Panc1 (cell line): ENCODE data around the gene RAB6B. TPM values are rescaled to one million over a fixed set of nuclear protein-coding genes. Genes with fewer than 3 reads are reported as not detected.

Experiments used
- ATAC-seq: fragments of 200-7000 bp; cut with Tn5 transposase; 2 replicates; pipeline ENCODE4 v1.9.1; 2020; ENCODE audit warnings: mild to moderate bottlenecking, moderate library complexity
- BruUV-seq: library from RNA; stranded (reverse); fragments of 400-500 nt; replicated peaks from 2 replicates; lab custom pipeline; 2021; lab: Mats Ljungman, UMichigan
- CTCF ChIA-PET: fragments of 300-600 bp; sonication (Branson Sonifier 250); formaldehyde crosslinking; loops from one replicate; lab custom pipeline; 2022; ENCODE audit warnings: antibody characterized with exemption; lab: Charles Lee
- POLR2A ChIA-PET: fragments of 300-600 bp; sonication (Branson Sonifier 250); formaldehyde crosslinking; loops from one replicate; lab custom pipeline; 2022; ENCODE audit warnings: antibody characterized with exemption; lab: Charles Lee
- DNase-seq: peaks from one replicate; pipeline ENCODE4 v3.0.0-alpha.2; 2010; ENCODE audit warnings: low read depth, low spot score
- H3K27ac ChIP-seq: 2 replicates; pipeline ENCODE4 v1.5.1; 2011; ENCODE audit warnings: mild to moderate bottlenecking, low read length, inconsistent platforms
- H3K27me3 ChIP-seq: fragments of 200-500 bp; sonication (Bioruptor generic); 2 replicates; pipeline ENCODE4 v1.6.0; 2014; ENCODE audit warnings: low read length, inconsistent platforms; ENCODE audit not compliant: control insufficient read depth, insufficient read depth
- H3K36me3 ChIP-seq: fragments of 200-500 bp; sonication (Bioruptor generic); 2 replicates; pipeline ENCODE4 v1.5.1; 2014; ENCODE audit warnings: inconsistent platforms, mild to moderate bottlenecking, low read length, moderate library complexity; ENCODE audit not compliant: control insufficient read depth, insufficient read depth
- H3K4me1 ChIP-seq: 2 replicates; pipeline ENCODE4 v1.5.1; 2011; ENCODE audit warnings: inconsistent platforms, mild to moderate bottlenecking, low read length, moderate library complexity; ENCODE audit not compliant: control insufficient read depth, insufficient read depth
- H3K4me3 ChIP-seq, 2 experiments: 2 replicates each; pipeline ENCODE4 v1.5.1; 2011 to 2012; ENCODE audit warnings: low read depth in 2 of 2, low read length in 2 of 2, mild to moderate bottlenecking in 2 of 2, inconsistent platforms in 1 of 2, moderate library complexity in 1 of 2
- H3K9me3 ChIP-seq: fragments of 200-500 bp; sonication (Bioruptor generic); 2 replicates; pipeline ENCODE4 v1.5.1; 2014; ENCODE audit warnings: low read depth, mild to moderate bottlenecking, inconsistent platforms, low read length, moderate library complexity; ENCODE audit not compliant: control insufficient read depth, insufficient read depth
- CTCF ChIP-seq: fragments of 450-650 bp; IDR thresholded peaks from 2 replicates; pipeline ENCODE4 v1.5.1; 2017; ENCODE audit warnings: mild to moderate bottlenecking
- POLR2AphosphoS5 ChIP-seq: IDR thresholded peaks from 2 replicates; pipeline ENCODE4 v1.6.1; 2012; ENCODE audit warnings: mild to moderate bottlenecking, low read depth, low read length, moderate library complexity
- REST ChIP-seq, 2 experiments: IDR thresholded peaks; 2 replicates each; pipeline ENCODE4 v1.6.1; 2011 to 2012; ENCODE audit warnings: low read depth in 2 of 2, control low read depth in 1 of 2, low read length in 1 of 2, mild to moderate bottlenecking in 1 of 2, moderate library complexity in 1 of 2; ENCODE audit not compliant: insufficient read depth in 1 of 2
- SIN3A ChIP-seq: IDR thresholded peaks from 2 replicates; pipeline ENCODE4 v1.6.1; 2012; ENCODE audit warnings: low read depth, mild to moderate bottlenecking, low read length, moderate library complexity, borderline replicate concordance; ENCODE audit not compliant: insufficient read depth
- TCF7L2 ChIP-seq: IDR thresholded peaks from 2 replicates; pipeline ENCODE4 v1.6.1; 2011; ENCODE audit warnings: mild to moderate bottlenecking, low read depth, low read length, inconsistent platforms
- in situ Hi-C: cut with HindIII; loops from 2 replicates; pipeline ENCODE4 v1.10.0; 2016; ENCODE audit warnings: low sequenced_read_pairs, low pct_unique_long_range_greater_than_20kb
- intact Hi-C: fragments of 100-400 bp; cut with micrococcal nuclease; formaldehyde crosslinking; loops from one replicate; pipeline ENCODE4 v1.10.0; 2022; ENCODE audit not compliant: unreplicated experiment
- total RNA-seq: library from RNA; stranded (reverse); gene quantifications from one replicate; pipeline ENCODE4 v1.2.1, GENCODE V29; 2021; ENCODE audit not compliant: unreplicated experiment

RAB6B gene
- total RNA-seq, 1 experiment from 2014 or later, result 49.2 TPM

GRCh38 chr3:133829310-133829707 is 66.4 kb downstream of the RAB6B start:
- no peaks in the 10 kb centered on the region for H3K36me3 ChIP-seq
- ChIA-PET CTCF (no interaction called here), POLR2A (no interaction called here)
- TF ChIP-seq REST (IDR thresholded peaks at IDR 0.05; ENCODE audit: insufficient read depth in 1 of 2, low read depth in 2 of 2, low read length in 1 of 2) (no peak), TCF7L2 (no peak), POLR2AphosphoS5 (no peak), SIN3A (no peak), CTCF (no peak)
- intact Hi-C loops (no loop called here), in situ Hi-C loops (no loop called here)
- no peaks in the 10 kb centered on the region for H3K9me3 ChIP-seq
- H3K4me3 ChIP-seq, result no peak overlapping the region
- ATAC-seq (no peak), DNase-seq (no peak)
- no peak overlapping the region for H3K27ac ChIP-seq
- H3K27me3 ChIP-seq, result no peaks in the 10 kb centered on the region
- H3K4me1 ChIP-seq, result no peaks in the 10 kb centered on the region
- BruUV-seq, result no TSS peak

GRCh38 chr3:133828576-133829309 is 66.9 kb downstream of the RAB6B start:
- Histone ChIP-seq H3K36me3 (no peaks in the 10 kb centered on the region), H3K27ac (no peak overlapping the region), H3K4me1 (no peaks in the 10 kb centered on the region), H3K4me3 (no peak overlapping the region), H3K9me3 (no peaks in the 10 kb centered on the region), H3K27me3 (no peaks in the 10 kb centered on the region)
- BruUV-seq, result no TSS peak
- intact Hi-C loops (no loop called here), in situ Hi-C loops (no loop called here)
- peak; percentile 9; the same call in 1 of the 2 replicates for ATAC-seq
- TF ChIP-seq SIN3A, result no peak
- TF ChIP-seq POLR2AphosphoS5, result no peak
- no peak for TF ChIP-seq CTCF
- no peak for TF ChIP-seq REST (IDR thresholded peaks at IDR 0.05; ENCODE audit: insufficient read depth in 1 of 2, low read depth in 2 of 2, low read length in 1 of 2)
- no peak for TF ChIP-seq TCF7L2
- ChIA-PET CTCF (no interaction called here), POLR2A (no interaction called here)
- no peak for DNase-seq
